Mesenchymal stem cell (in vitro differentiated cells and primary cell): ENCODE data around the gene CERS2.

Experiments used
- DNase-seq: peaks from one replicate; pipeline ENCODE4 v3.0.0-alpha.2; 2013
- H2AFZ ChIP-seq: one replicate; pipeline ENCODE4 v1.6.1; 2013; ENCODE audit warnings: low read depth, mild to moderate bottlenecking, control low read depth, inconsistent platforms, low read length, moderate library complexity
- H2AK5ac ChIP-seq: 2 replicates; pipeline ENCODE4 v1.6.1; 2013; ENCODE audit warnings: low read length, moderate library complexity, mild to moderate bottlenecking, inconsistent platforms; ENCODE audit not compliant: severe bottlenecking
- H2BK120ac ChIP-seq: one replicate; pipeline ENCODE4 v1.6.1; 2013; ENCODE audit warnings: low read depth, mild to moderate bottlenecking, inconsistent platforms, low read length, moderate library complexity
- H2BK12ac ChIP-seq, 2 experiments: one replicate each; pipeline ENCODE4 v1.6.1; 2013; ENCODE audit warnings: inconsistent platforms in 2 of 2, low read length in 2 of 2, mild to moderate bottlenecking in 2 of 2, moderate library complexity in 2 of 2, control low read depth in 1 of 2
- H2BK15ac ChIP-seq: one replicate; pipeline ENCODE4 v1.6.1; 2013; ENCODE audit warnings: mild to moderate bottlenecking, low read depth, inconsistent platforms; ENCODE audit not compliant: poor library complexity, severe bottlenecking
- H2BK5ac ChIP-seq: 2 replicates; pipeline ENCODE4 v1.6.1; 2013; ENCODE audit warnings: low read depth, mild to moderate bottlenecking, low read length, control low read depth, inconsistent platforms; ENCODE audit not compliant: poor library complexity, severe bottlenecking
- H3K14ac ChIP-seq, 2 experiments: one replicate each; pipeline ENCODE4 v1.6.1; 2013; ENCODE audit warnings: inconsistent platforms in 2 of 2, low read length in 2 of 2, control low read depth in 1 of 2, mild to moderate bottlenecking in 1 of 2, moderate library complexity in 1 of 2
- H3K18ac ChIP-seq, 2 experiments: one replicate each; pipeline ENCODE4 v1.6.1; 2013; ENCODE audit warnings: inconsistent platforms in 2 of 2, low read length in 2 of 2, control low read depth in 1 of 2, low read depth in 1 of 2, mild to moderate bottlenecking in 1 of 2
- H3K23ac ChIP-seq, 2 experiments: one replicate each; pipeline ENCODE4 v1.6.1; 2013; ENCODE audit warnings: inconsistent platforms in 2 of 2, low read length in 2 of 2, mild to moderate bottlenecking in 2 of 2, moderate library complexity in 2 of 2, control low read depth in 1 of 2
- H3K27ac ChIP-seq: 2 replicates; pipeline ENCODE4 v1.5.1; 2013; ENCODE audit warnings: mild to moderate bottlenecking, moderate library complexity, low read length, control low read depth, inconsistent platforms; ENCODE audit not compliant: poor library complexity, severe bottlenecking
- H3K27me3 ChIP-seq, 2 experiments: 2 replicates each; pipeline versions ENCODE4 v1.6.1 to v1.7.0; 2013; ENCODE audit warnings: low read length in 2 of 2, mild to moderate bottlenecking in 2 of 2, moderate library complexity in 2 of 2, control low read depth in 1 of 2, inconsistent platforms in 1 of 2; ENCODE audit not compliant: control insufficient read depth in 1 of 2, insufficient read depth in 1 of 2
- H3K36me3 ChIP-seq, 2 experiments: 2 replicates each; pipeline versions ENCODE4 v1.6.1 to v1.7.0; 2013; ENCODE audit warnings: low read length in 2 of 2, control low read depth in 1 of 2, inconsistent platforms in 1 of 2, low read depth in 1 of 2, mild to moderate bottlenecking in 1 of 2; ENCODE audit not compliant: insufficient read depth in 2 of 2, control insufficient read depth in 1 of 2
- H3K4ac ChIP-seq, 2 experiments: one replicate each; pipeline ENCODE4 v1.6.1; 2013; ENCODE audit warnings: inconsistent platforms in 2 of 2, low read length in 2 of 2, mild to moderate bottlenecking in 2 of 2, moderate library complexity in 2 of 2, control low read depth in 1 of 2, low read depth in 1 of 2
- H3K4me1 ChIP-seq: 2 replicates; pipeline ENCODE4 v1.6.1; 2013; ENCODE audit warnings: low read depth, low read length, control low read depth; ENCODE audit not compliant: control insufficient read depth, insufficient read depth
- H3K4me2 ChIP-seq: 2 replicates; pipeline ENCODE4 v1.6.1; 2013; ENCODE audit warnings: low read length, mild to moderate bottlenecking, inconsistent platforms; ENCODE audit not compliant: poor library complexity, severe bottlenecking
- H3K4me3 ChIP-seq, 2 experiments: 2 replicates each; pipeline versions ENCODE4 v1.5.1 to v1.7.0; 2013; ENCODE audit warnings: low read length in 2 of 2, mild to moderate bottlenecking in 2 of 2, control low read depth in 1 of 2, low read depth in 1 of 2; ENCODE audit not compliant: insufficient read depth in 1 of 2
- H3K79me1 ChIP-seq: replicated peaks from 2 replicates; pipeline ENCODE4 v1.6.1; 2013; ENCODE audit warnings: mild to moderate bottlenecking, control low read depth, low read length, inconsistent platforms; ENCODE audit not compliant: poor library complexity, severe bottlenecking
- H3K9ac ChIP-seq: 2 replicates; pipeline ENCODE4 v1.7.0; 2013; ENCODE audit warnings: mild to moderate bottlenecking, low read length, moderate library complexity
- H3K9me3 ChIP-seq: 2 replicates; pipeline ENCODE4 v1.7.0; 2013; ENCODE audit warnings: mild to moderate bottlenecking, low read length; ENCODE audit not compliant: control insufficient read depth
- H4K8ac ChIP-seq: one replicate; pipeline ENCODE4 v1.6.1; 2013; ENCODE audit warnings: inconsistent platforms, mild to moderate bottlenecking, low read length, moderate library complexity
- H4K91ac ChIP-seq: one replicate; pipeline ENCODE4 v1.6.1; 2013; ENCODE audit warnings: mild to moderate bottlenecking, low read length, inconsistent platforms
- WGBS: methylation state at CpG from one replicate; pipeline ENCODE4 v1.1.7; 2013; ENCODE audit warnings: mixed read lengths; 5-methylcytosine and 5-hydroxymethylcytosine counted together

Gene CERS2

GRCh38 chr1:150970808-150971582 is 3.6 kb downstream of the CERS2 start:
- H3K9me3 ChIP-seq = no peaks in the 10 kb centered on the region
- peak overlapping the region in 1 of 2 experiments; percentile 53 for H3K14ac ChIP-seq
- peaks cover 35% of the 10 kb centered on the region for H3K4me1 ChIP-seq
- H2BK12ac ChIP-seq = peak overlapping the region in 1 of 2 experiments; percentile 67
- H2AFZ ChIP-seq = no peak overlapping the region
- H2AK5ac ChIP-seq = peak overlapping the region; percentile 34
- H4K8ac ChIP-seq = no peak overlapping the region
- H2BK5ac ChIP-seq = no peak overlapping the region
- 39% methylated on average over 9 of the region's 11 CpGs for WGBS
- H2BK120ac ChIP-seq = no peak overlapping the region
- H3K4me3 ChIP-seq = peak overlapping the region in 1 of 2 experiments; percentile 97
- H3K4me2 ChIP-seq = peak overlapping the region; percentile 85
- no peak overlapping the region for H3K4ac ChIP-seq
- H3K36me3 ChIP-seq = peaks cover 30 to 31% of the 10 kb centered on the region in 2 experiments
- no peaks in the 10 kb centered on the region for H3K27me3 ChIP-seq
- peak; percentile 87 for DNase-seq
- peak overlapping the region; percentile 13 for H2BK15ac ChIP-seq
- H3K9ac ChIP-seq = peak overlapping the region; percentile 96
- peak overlapping the region; percentile 88 for H3K27ac ChIP-seq
- H3K23ac ChIP-seq = no peak overlapping the region
- peaks cover 25% of the 10 kb centered on the region for H3K79me1 ChIP-seq
- H4K91ac ChIP-seq = no peak overlapping the region
- H3K18ac ChIP-seq = peak overlapping the region; percentile 61 to 71

GRCh38 chr1:150969626-150970025 is 5.0 kb downstream of the CERS2 start:
- H2BK120ac ChIP-seq = no peak overlapping the region
- 100% methylated on average over 3 of the region's 3 CpGs for WGBS
- no peak overlapping the region for H3K18ac ChIP-seq

GRCh38 chr1:150968491-150968890 is 6.1 kb downstream of the CERS2 start:
- Histone ChIP-seq H3K27me3 (no peaks in the 10 kb centered on the region), H2BK15ac (no peak overlapping the region), H3K4me3 (no peak overlapping the region), H2BK5ac (no peak overlapping the region), H3K79me1 (peaks cover 36% of the 10 kb centered on the region), H3K14ac (no peak overlapping the region), H3K36me3 (peaks cover 50 to 56% of the 10 kb centered on the region in 2 experiments), H3K27ac (no peak overlapping the region), H3K9ac (no peak overlapping the region), H2BK12ac (no peak overlapping the region), H3K4ac (no peak overlapping the region), H3K23ac (no peak overlapping the region), H3K9me3 (no peaks in the 10 kb centered on the region), H2BK120ac (no peak overlapping the region), H4K91ac (no peak overlapping the region), H3K4me1 (peaks cover 31% of the 10 kb centered on the region), H3K18ac (no peak overlapping the region), H4K8ac (no peak overlapping the region), H2AK5ac (no peak overlapping the region), H3K4me2 (no peak overlapping the region), H2AFZ (no peak overlapping the region)
- DNase-seq = no peak
- WGBS = 100% methylated on average over 3 of the region's 4 CpGs

More at GRCh38 chr1:150969626-150970025, 5.0 kb downstream of the CERS2 start:
- no peak overlapping the region for H2BK15ac ChIP-seq
- no peak overlapping the region for H2BK5ac ChIP-seq
- H3K4me3 ChIP-seq = no peak overlapping the region
- H4K8ac ChIP-seq = no peak overlapping the region
- no peak for DNase-seq
- no peaks in the 10 kb centered on the region for H3K9me3 ChIP-seq
- H3K4me1 ChIP-seq = peaks cover 32% of the 10 kb centered on the region
- H4K91ac ChIP-seq = no peak overlapping the region
- no peak overlapping the region for H3K14ac ChIP-seq
- no peak overlapping the region for H3K9ac ChIP-seq
- H2BK12ac ChIP-seq = no peak overlapping the region
- H2AFZ ChIP-seq = no peak overlapping the region
- peaks cover 31% of the 10 kb centered on the region for H3K79me1 ChIP-seq
- no peak overlapping the region for H3K4ac ChIP-seq
- no peak overlapping the region for H3K23ac ChIP-seq
- H2AK5ac ChIP-seq = no peak overlapping the region
- H3K27me3 ChIP-seq = no peaks in the 10 kb centered on the region
- no peak overlapping the region for H3K4me2 ChIP-seq
- peaks cover 40 to 45% of the 10 kb centered on the region in 2 experiments for H3K36me3 ChIP-seq
- no peak overlapping the region for H3K27ac ChIP-seq

- no peak overlapping the region for H4K91ac ChIP-seq
- no peak overlapping the region for H3K14ac ChIP-seq
- no peaks in the 10 kb centered on the region for H3K9me3 ChIP-seq
- peaks cover 52 to 62% of the 10 kb centered on the region in 2 experiments for H3K36me3 ChIP-seq
- no peak overlapping the region for H2BK15ac ChIP-seq
- H2AK5ac ChIP-seq = no peak overlapping the region
- no peak overlapping the region for H3K18ac ChIP-seq
- H2BK5ac ChIP-seq = no peak overlapping the region
- H3K4me2 ChIP-seq = no peak overlapping the region
- DNase-seq = no peak
- peaks cover 36% of the 10 kb centered on the region for H3K79me1 ChIP-seq
- H2BK120ac ChIP-seq = no peak overlapping the region
- H3K27ac ChIP-seq = no peak overlapping the region
- no peak overlapping the region for H2BK12ac ChIP-seq
- H3K9ac ChIP-seq = no peak overlapping the region
- H3K23ac ChIP-seq = no peak overlapping the region
- no peak overlapping the region for H3K4me3 ChIP-seq
- H3K27me3 ChIP-seq = no peaks in the 10 kb centered on the region
- no peak overlapping the region for H4K8ac ChIP-seq
- H3K4me1 ChIP-seq = peaks cover 26% of the 10 kb centered on the region
- H3K4ac ChIP-seq = no peak overlapping the region
- no peak overlapping the region for H2AFZ ChIP-seq
- WGBS = 97% methylated on average over 13 of the region's 13 CpGs
Observed at GRCh38 chr1:150967936-150968335, 6.7 kb downstream of the CERS2 start.
